ENCODE measurements around the gene LGALS8. TPM values are rescaled to one million over a fixed set of nuclear protein-coding genes. Genes with fewer than 3 reads are reported as not detected.

The LGALS8 gene
- total RNA-seq = 63.9 and 65.8 TPM in 2 replicates

GRCh38 chr1:236523704-236524141 lies at the start of gene LGALS8:
Gene LGALS8, plus strand, starts transcription at chr1:236523982. Its CDS starts 2,089 bp downstream, at chr1:236526071.

Other genes with a start within 250 kb of the LGALS8 start
- gene ERO1B, start 242.0 kb upstream of the LGALS8 start, total RNA-seq = 1.4 and 1.6 TPM in 2 replicates
- 0.68 and 2.5 TPM in 2 replicates for gene EDARADD, start 129.7 kb upstream of the LGALS8 start, total RNA-seq
- gene HEATR1, start 80.5 kb downstream of the LGALS8 start, total RNA-seq = 19.5 and 19.8 TPM in 2 replicates
- gene ACTN2, start 162.5 kb downstream of the LGALS8 start, total RNA-seq = 1.6 and 2.8 TPM in 2 replicates

All from aortic smooth muscle cell (primary cell).